Forelimb muscle (tissue), 1 donor: Measurements from ENCODE around the gene FRYL. TPM values are rescaled to one million over a fixed set of nuclear protein-coding genes. Genes with fewer than 3 reads are reported as not detected.
"Not testable (repeated sequence)": the region's sequence is repeated elsewhere in the genome, so short reads cannot be mapped to it uniquely, and the experiment has no call there.

Source experiments
- DNase-seq: peaks from one replicate; pipeline ENCODE4 v3.0.0-alpha.2; 2013; ENCODE audit warnings: low read depth
- polyA plus RNA-seq: library from polyadenylated mRNA; unstranded; fragments of 120-200 nt; gene quantifications from one replicate; pipeline ENCODE4 v1.2.1, GENCODE V29; 2013; ENCODE audit not compliant: insufficient read length

The FRYL gene
- polyA plus RNA-seq, 1 donor, result 24.8 TPM

- no peak for DNase-seq
Observed at GRCh38 chr4:48785302-48785701, 5.2 kb upstream of the FRYL start.

- DNase-seq, result no peak
Observed at GRCh38 chr4:48781968-48782367, 1.9 kb upstream of the FRYL start.

GRCh38 chr4:48780865-48781214 lies 761 bp upstream of the FRYL start:
- DNase-seq, result peak; percentile 31

- DNase-seq, result no peak
Observed at GRCh38 chr4:48779095-48779997, 733 bp downstream of the FRYL start.

GRCh38 chr4:48778431-48779094 lies 1.5 kb downstream of the FRYL start:
- no peak for DNase-seq

- no peak for DNase-seq
Observed at GRCh38 chr4:48777739-48778138, 2.3 kb downstream of the FRYL start.

- DNase-seq, result no peak
Observed at GRCh38 chr4:48774760-48775710, 5.0 kb downstream of the FRYL start.

- no peak for DNase-seq
Observed at GRCh38 chr4:48772556-48772955, 7.5 kb downstream of the FRYL start.

GRCh38 chr4:48767055-48767929 lies 12.8 kb downstream of the FRYL start:
- DNase-seq, result no peak

GRCh38 chr4:48766131-48766792 lies 13.8 kb downstream of the FRYL start:
- DNase-seq, result no peak

GRCh38 chr4:48762408-48762807 lies 17.7 kb downstream of the FRYL start:
- DNase-seq, result no peak

- no peak for DNase-seq
Observed at GRCh38 chr4:48761286-48761685, 18.8 kb downstream of the FRYL start.

- not testable (repeated sequence) for DNase-seq
Observed at GRCh38 chr4:48758703-48759102, 21.4 kb downstream of the FRYL start.

- DNase-seq, result no peak
Observed at GRCh38 chr4:48756689-48757220, 23.3 kb downstream of the FRYL start.

GRCh38 chr4:48755281-48755680 lies 24.8 kb downstream of the FRYL start:
- DNase-seq, result no peak

GRCh38 chr4:48753159-48753558 lies 26.9 kb downstream of the FRYL start:
- DNase-seq, result no peak

GRCh38 chr4:48752726-48753125 lies 27.4 kb downstream of the FRYL start:
- no peak for DNase-seq

GRCh38 chr4:48752246-48752645 lies 27.8 kb downstream of the FRYL start:
- no peak for DNase-seq

- DNase-seq, result no peak
Observed at GRCh38 chr4:48748949-48749596, 31.0 kb downstream of the FRYL start.
